HCT116 (cell line): ENCODE results near the gene SUCLG2. TPM values are rescaled to one million over a fixed set of nuclear protein-coding genes. Genes with fewer than 3 reads are reported as not detected.

ENCODE experiments used
- ATAC-seq: fragments of 200-7000 bp; cut with Tn5 transposase; 2 replicates; pipeline ENCODE4 v1.9.1; 2020; ENCODE audit warnings: mild to moderate bottlenecking, moderate library complexity
- BruUV-seq: library from RNA; stranded (reverse); fragments of 400-500 nt; replicated peaks from 2 replicates; lab custom pipeline; 2021; lab: Mats Ljungman, UMichigan
- CTCF ChIA-PET: fragments of 300-600 bp; sonication (Branson Sonifier 250); formaldehyde crosslinking; loops from one replicate; lab custom pipeline; 2021; ENCODE audit warnings: antibody characterized with exemption; lab: Charles Lee
- POLR2A ChIA-PET: fragments of 300-600, 350-600 bp; sonication (Branson Sonifier 250); formaldehyde crosslinking; loops from one replicate; lab custom pipeline; 2021; ENCODE audit warnings: antibody characterized with exemption; lab: Charles Lee
- RAD21 ChIA-PET, 2 experiments: fragments of 300-600 bp; sonication (Branson Sonifier 250); formaldehyde crosslinking; loops; one replicate each; lab custom pipeline; 2023; ENCODE audit warnings: low total read pairs in 2 of 2; ENCODE audit not compliant: uncharacterized antibody in 2 of 2, unreplicated experiment in 2 of 2, low non-redundant PET in 1 of 2; lab: Charles Lee
- DNase-seq: peaks from one replicate; pipeline ENCODE4 v3.0.0-alpha.2; 2010; ENCODE audit warnings: low read depth, low spot score
- H2AFZ ChIP-seq: fragments of 200-600 bp; shearing (Covaris generic), sonication (generic); 2 replicates; pipeline ENCODE4 v1.6.1; 2017; ENCODE audit warnings: low read depth, mixed run types, mixed read lengths, antibody characterized with exemption, low read length; ENCODE audit not compliant: poor library complexity, severe bottlenecking
- H3K27ac ChIP-seq: 2 replicates; pipeline ENCODE4 v1.5.1; 2012; ENCODE audit warnings: low read depth, low read length
- H3K27me3 ChIP-seq: fragments of 200-600 bp; sonication (generic); 2 replicates; pipeline ENCODE4 v1.6.1; 2016; ENCODE audit warnings: mixed run types, low read length, mixed read lengths; ENCODE audit not compliant: insufficient read depth
- H3K36me3 ChIP-seq, 2 experiments: fragments of 200-500 bp in 1 of 2; fragments of 200-600 bp in 1 of 2; sonication (Bioruptor generic) in 1 of 2; sonication (generic) in 1 of 2; 2 replicates each; pipeline versions ENCODE4 v1.5.1 to v1.6.1; 2014 to 2016; ENCODE audit warnings: low read length in 2 of 2, inconsistent platforms in 1 of 2, mixed read lengths in 1 of 2, mixed run types in 1 of 2; ENCODE audit not compliant: insufficient read depth in 2 of 2, control insufficient read depth in 1 of 2
- H3K4me1 ChIP-seq, 2 experiments: fragments of 200-600 bp in 1 of 2; sonication (generic) in 1 of 2; 2 replicates each; pipeline versions ENCODE4 v1.5.1 to v1.6.1; 2012 to 2017; ENCODE audit warnings: low read length in 2 of 2, inconsistent platforms in 1 of 2, mild to moderate bottlenecking in 1 of 2, mixed read lengths in 1 of 2, mixed run types in 1 of 2, moderate library complexity in 1 of 2; ENCODE audit not compliant: insufficient read depth in 2 of 2, control insufficient read depth in 1 of 2
- H3K4me2 ChIP-seq: fragments of 200-600 bp; sonication (generic); 2 replicates; pipeline ENCODE4 v1.6.1; 2017; ENCODE audit warnings: mixed run types, low read length, mixed read lengths
- H3K4me3 ChIP-seq, 2 experiments: fragments of 200-600 bp in 1 of 2; sonication (generic) in 1 of 2; replicated peaks in 1 of 2; 2 replicates each; pipeline ENCODE4 v1.5.1; 2011 to 2016; ENCODE audit warnings: low read length in 2 of 2, control low read depth in 1 of 2, low read depth in 1 of 2, mild to moderate bottlenecking in 1 of 2, mixed read lengths in 1 of 2, mixed run types in 1 of 2
- H3K79me2 ChIP-seq: fragments of 200-600 bp; sonication (generic); 2 replicates; pipeline ENCODE4 v1.6.1; 2017; ENCODE audit warnings: mild to moderate bottlenecking, mixed run types, low read length, moderate library complexity, mixed read lengths; ENCODE audit not compliant: insufficient read depth
- H3K9ac ChIP-seq: fragments of 200-600 bp; sonication (generic); 2 replicates; pipeline ENCODE4 v1.6.1; 2016; ENCODE audit warnings: low read length, mixed read lengths
- H3K9me2 ChIP-seq: fragments of 200-600 bp; sonication (generic), shearing (Covaris generic); 2 replicates; pipeline ENCODE4 v1.6.1; 2017; ENCODE audit warnings: mixed run types, mild to moderate bottlenecking, moderate library complexity; ENCODE audit not compliant: insufficient read depth
- H3K9me3 ChIP-seq, 2 experiments: fragments of 200-500 bp in 1 of 2; fragments of 200-600 bp in 1 of 2; sonication (Bioruptor generic) in 1 of 2; sonication (generic) in 1 of 2; 2 replicates each; pipeline ENCODE4 v1.6.1; 2014 to 2017; ENCODE audit warnings: low read length in 2 of 2, mixed read lengths in 2 of 2, inconsistent platforms in 1 of 2, low read depth in 1 of 2, mild to moderate bottlenecking in 1 of 2, mixed run types in 1 of 2, moderate library complexity in 1 of 2; ENCODE audit not compliant: control insufficient read depth in 1 of 2, insufficient read depth in 1 of 2
- H4K20me1 ChIP-seq: fragments of 200-600 bp; sonication (generic), shearing (Covaris generic); 2 replicates; pipeline ENCODE4 v1.6.1; 2017; ENCODE audit warnings: mixed run types, mild to moderate bottlenecking, moderate library complexity; ENCODE audit not compliant: insufficient read depth
- ATF3 ChIP-seq: IDR thresholded peaks from 2 replicates; pipeline ENCODE4 v1.6.1; 2012
- CBX3 ChIP-seq: IDR thresholded peaks from 2 replicates; pipeline ENCODE4 v1.6.1; 2012; ENCODE audit warnings: low read depth
- CEBPB ChIP-seq: IDR thresholded peaks from 2 replicates; pipeline ENCODE4 v1.6.1; 2012; ENCODE audit warnings: low read depth
- EGR1 ChIP-seq: IDR thresholded peaks from 2 replicates; pipeline ENCODE4 v1.6.1; 2012; ENCODE audit warnings: low read depth
- EZH2 ChIP-seq: fragments of 200-600 bp; sonication (generic); IDR thresholded peaks from 2 replicates; pipeline ENCODE4 v1.6.1; 2017; ENCODE audit warnings: antibody characterized with exemption, mixed run types
- FOSL1 ChIP-seq: IDR thresholded peaks from 2 replicates; pipeline ENCODE4 v1.6.1; 2012; ENCODE audit warnings: low read depth
- JUND ChIP-seq: IDR thresholded peaks from 2 replicates; pipeline ENCODE4 v1.6.1; 2012
- RAD21 ChIP-seq: IDR thresholded peaks from 2 replicates; pipeline ENCODE4 v1.6.1; 2012; ENCODE audit warnings: low read depth, mild to moderate bottlenecking
- REST ChIP-seq: IDR thresholded peaks from 2 replicates; pipeline ENCODE4 v1.6.1; 2012; ENCODE audit warnings: low read depth
- SIN3A ChIP-seq: IDR thresholded peaks from 2 replicates; pipeline ENCODE4 v1.6.1; 2012; ENCODE audit warnings: low read depth
- SP1 ChIP-seq: IDR thresholded peaks from 2 replicates; pipeline ENCODE4 v1.6.1; 2012; ENCODE audit warnings: low read depth
- SRF ChIP-seq: IDR thresholded peaks from 2 replicates; pipeline ENCODE4 v1.6.1; 2012; ENCODE audit warnings: low read depth
- YY1 ChIP-seq: IDR thresholded peaks from 2 replicates; pipeline ENCODE4 v1.6.1; 2011; ENCODE audit warnings: low read length, low read depth, moderate library complexity, mild to moderate bottlenecking; ENCODE audit not compliant: insufficient replicate concordance; ENCODE audit errors: extremely low read depth
- ZFX ChIP-seq: fragments of 450-650 bp; IDR thresholded peaks from 2 replicates; pipeline ENCODE4 v1.6.1; 2017
- ZNF274 ChIP-seq: fragments of 200-500 bp; sonication (Bioruptor generic); IDR thresholded peaks from 2 replicates; pipeline ENCODE4 v1.6.1; 2014; ENCODE audit warnings: mild to moderate bottlenecking, low read depth, low read length, inconsistent platforms
- intact Hi-C: fragments of 100-400 bp; cut with micrococcal nuclease; formaldehyde crosslinking; loops from 2 replicates; pipeline ENCODE4 v1.10.0; 2022
- total RNA-seq: library from RNA; stranded (reverse); gene quantifications from one replicate; pipeline ENCODE4 v1.2.1, GENCODE V29; 2021; ENCODE audit not compliant: unreplicated experiment
- TF ChIP-seq, protein P1 (sequence below): IDR thresholded peaks from 2 replicates; pipeline ENCODE4 v1.6.1; 2012
- TF ChIP-seq, protein P2 (sequence below), 3 experiments: fragments of 200-600 bp in 1 of 3; sonication (generic) in 1 of 3; IDR thresholded peaks in 2 of 3; conservative IDR thresholded peaks in 1 of 3; 2 replicates each; pipeline ENCODE4 v1.5.1; 2012 to 2017; ENCODE audit warnings: low read depth in 2 of 3, low read length in 2 of 3, antibody characterized with exemption in 1 of 3, borderline replicate concordance in 1 of 3, control low read depth in 1 of 3, mild to moderate bottlenecking in 1 of 3, mixed read lengths in 1 of 3, mixed run types in 1 of 3, moderate library complexity in 1 of 3; ENCODE audit not compliant: insufficient read depth in 1 of 3

SUCLG2 gene
- total RNA-seq, 1 experiment from 2014 or later, result 49.2 TPM

DNA sequence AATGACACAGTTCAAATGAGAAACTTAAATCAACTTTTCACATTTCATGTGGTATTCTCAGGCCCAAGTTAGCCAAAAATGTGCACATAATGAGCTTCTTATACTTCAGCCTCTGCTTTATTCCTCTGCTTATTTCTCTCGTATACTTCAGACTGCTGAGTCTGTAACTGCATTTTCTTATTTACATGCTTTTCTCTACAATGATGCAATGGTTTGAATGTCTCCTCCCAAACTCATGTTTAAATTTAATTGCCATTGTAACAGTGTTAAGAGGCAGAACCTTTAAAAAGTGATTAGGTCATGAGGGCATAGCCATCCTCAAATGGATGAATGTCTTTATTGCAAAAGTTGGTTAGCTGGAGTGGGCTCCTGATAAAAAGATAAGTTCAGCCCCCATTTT lies 184.2 kb downstream of the SUCLG2 start:
- ChIA-PET RAD21 (no interaction called here), CTCF (no interaction called here), POLR2A (no interaction called here)
- no peak overlapping the region for H3K9ac ChIP-seq
- intact Hi-C loops, result no loop called here
- no peaks in the 10 kb centered on the region; a peak in 1 of 4 replicates for H3K36me3 ChIP-seq
- no peak overlapping the region for H3K4me3 ChIP-seq
- DNase-seq (no peak), ATAC-seq (no peak)
- no peaks in the 10 kb centered on the region for H3K9me2 ChIP-seq
- H3K4me1 ChIP-seq, result no peaks in the 10 kb centered on the region
- BruUV-seq, result no TSS peak
- TF ChIP-seq YY1, result no peak
- no peak for TF ChIP-seq SRF
- no peak for TF ChIP-seq RAD21
- TF ChIP-seq, protein P1, sequence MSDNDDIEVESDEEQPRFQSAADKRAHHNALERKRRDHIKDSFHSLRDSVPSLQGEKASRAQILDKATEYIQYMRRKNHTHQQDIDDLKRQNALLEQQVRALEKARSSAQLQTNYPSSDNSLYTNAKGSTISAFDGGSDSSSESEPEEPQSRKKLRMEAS, result no peak
- no peak for TF ChIP-seq ZNF274
- TF ChIP-seq ATF3, result no peak
- TF ChIP-seq CEBPB, result no peak
- no peak for TF ChIP-seq CBX3
- TF ChIP-seq SP1, result no peak
- TF ChIP-seq JUND, result no peak
- TF ChIP-seq, protein P2, sequence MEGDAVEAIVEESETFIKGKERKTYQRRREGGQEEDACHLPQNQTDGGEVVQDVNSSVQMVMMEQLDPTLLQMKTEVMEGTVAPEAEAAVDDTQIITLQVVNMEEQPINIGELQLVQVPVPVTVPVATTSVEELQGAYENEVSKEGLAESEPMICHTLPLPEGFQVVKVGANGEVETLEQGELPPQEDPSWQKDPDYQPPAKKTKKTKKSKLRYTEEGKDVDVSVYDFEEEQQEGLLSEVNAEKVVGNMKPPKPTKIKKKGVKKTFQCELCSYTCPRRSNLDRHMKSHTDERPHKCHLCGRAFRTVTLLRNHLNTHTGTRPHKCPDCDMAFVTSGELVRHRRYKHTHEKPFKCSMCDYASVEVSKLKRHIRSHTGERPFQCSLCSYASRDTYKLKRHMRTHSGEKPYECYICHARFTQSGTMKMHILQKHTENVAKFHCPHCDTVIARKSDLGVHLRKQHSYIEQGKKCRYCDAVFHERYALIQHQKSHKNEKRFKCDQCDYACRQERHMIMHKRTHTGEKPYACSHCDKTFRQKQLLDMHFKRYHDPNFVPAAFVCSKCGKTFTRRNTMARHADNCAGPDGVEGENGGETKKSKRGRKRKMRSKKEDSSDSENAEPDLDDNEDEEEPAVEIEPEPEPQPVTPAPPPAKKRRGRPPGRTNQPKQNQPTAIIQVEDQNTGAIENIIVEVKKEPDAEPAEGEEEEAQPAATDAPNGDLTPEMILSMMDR (IDR thresholded peaks at IDR 0.05 in 2 of 3, conservative IDR thresholded peaks at IDR 0.05 in 1 of 3; ENCODE audit: borderline replicate concordance in 1 of 3, insufficient read depth in 1 of 3, low read depth in 2 of 3, low read length in 2 of 3), result no peak
- TF ChIP-seq REST, result no peak
- TF ChIP-seq EGR1, result no peak
- no peak for TF ChIP-seq FOSL1
- TF ChIP-seq SIN3A, result no peak
- TF ChIP-seq ZFX, result no peak
- TF ChIP-seq EZH2, result no peak
- H3K4me2 ChIP-seq, result no peak overlapping the region
- no peak overlapping the region for H3K27ac ChIP-seq
- H4K20me1 ChIP-seq, result no peaks in the 10 kb centered on the region
- no peaks in the 10 kb centered on the region for H3K9me3 ChIP-seq
- H2AFZ ChIP-seq, result no peak overlapping the region
- no peaks in the 10 kb centered on the region for H3K79me2 ChIP-seq
- H3K27me3 ChIP-seq, result no peaks in the 10 kb centered on the region
